Subcutaneous abdominal adipose tissue (tissue), 5 donors: ENCODE measurements around the gene UGT1A9.
"Not testable (repeated sequence)": the region's sequence is repeated elsewhere in the genome, so short reads cannot be mapped to it uniquely, and the experiment has no call there.

Source experiments
- H3K27ac ChIP-seq: one replicate; pipeline ENCODE4 v1.7.0; 2013; ENCODE audit warnings: low read depth, mild to moderate bottlenecking, inconsistent platforms, low read length, moderate library complexity
- H3K27me3 ChIP-seq, 5 donors: one replicate each; pipeline ENCODE4 v1.7.0; 2013; ENCODE audit warnings: low read length in 5 of 5, inconsistent platforms in 1 of 5; ENCODE audit not compliant: control insufficient read depth in 5 of 5, insufficient read depth in 4 of 5
- H3K36me3 ChIP-seq, 5 donors: one replicate each; pipeline ENCODE4 v1.7.0; 2013; ENCODE audit warnings: low read length in 5 of 5; ENCODE audit not compliant: control insufficient read depth in 5 of 5, insufficient read depth in 5 of 5
- H3K4me1 ChIP-seq, 5 donors: one replicate each; pipeline ENCODE4 v1.7.0; 2013; ENCODE audit warnings: low read length in 5 of 5, mild to moderate bottlenecking in 3 of 5, moderate library complexity in 1 of 5; ENCODE audit not compliant: control insufficient read depth in 5 of 5, insufficient read depth in 5 of 5
- H3K4me3 ChIP-seq, 5 donors: one replicate each; pipeline ENCODE4 v1.7.0; 2013; ENCODE audit warnings: low read length in 5 of 5, low read depth in 1 of 5
- H3K9ac ChIP-seq, 5 donors: one replicate each; pipeline ENCODE4 v1.7.0; 2013; ENCODE audit warnings: low read length in 5 of 5, mild to moderate bottlenecking in 4 of 5, moderate library complexity in 3 of 5
- H3K9me3 ChIP-seq, 5 donors: one replicate each; pipeline ENCODE4 v1.7.0; 2013; ENCODE audit warnings: low read length in 5 of 5; ENCODE audit not compliant: control insufficient read depth in 5 of 5
- donor health status: healthy.
- donor health status: healthy.
- donor health status: healthy.
- donor health status: healthy.
- donor health status: healthy.

Gene UGT1A9

GRCh38 chr2:233707940-233708644, 36.4 kb downstream of the UGT1A9 start:
- Histone ChIP-seq H3K36me3 (no peaks in the 10 kb centered on the region), H3K9ac (no peak overlapping the region), H3K27ac (no peak overlapping the region), H3K27me3 (no peaks in the 10 kb centered on the region), H3K9me3 (no peaks in the 10 kb centered on the region), H3K4me1 (no peaks in the 10 kb centered on the region), H3K4me3 (no peak overlapping the region)

GRCh38 chr2:233708942-233709341, 37.2 kb downstream of the UGT1A9 start:
- Histone ChIP-seq H3K27me3 (peaks cover 0 to 3% (median 0%) of the 10 kb centered on the region in 5 donors), H3K4me3 (no peak overlapping the region), H3K27ac (no peak overlapping the region), H3K4me1 (no peaks in the 10 kb centered on the region), H3K9ac (no peak overlapping the region), H3K9me3 (no peaks in the 10 kb centered on the region), H3K36me3 (no peaks in the 10 kb centered on the region)

- H3K27me3 ChIP-seq = peaks cover 0 to 3% (median 0%) of the 10 kb centered on the region in 5 donors
- no peak overlapping the region for H3K9ac ChIP-seq
- no peaks in the 10 kb centered on the region for H3K36me3 ChIP-seq
- H3K27ac ChIP-seq = no peak overlapping the region
- H3K4me1 ChIP-seq = no peaks in the 10 kb centered on the region
- no peaks in the 10 kb centered on the region for H3K9me3 ChIP-seq
- no peak overlapping the region for H3K4me3 ChIP-seq
Observed at GRCh38 chr2:233711312-233712008, 39.8 kb downstream of the UGT1A9 start.

- Histone ChIP-seq H3K27ac (no peak within 1 kb of the TSS), H3K9ac (no peak within 1 kb of the TSS), H3K4me1 (no peaks in the 10 kb centered on the region), H3K36me3 (no peaks in the 10 kb centered on the region), H3K27me3 (peaks cover 0 to 4% (median 2%) of the 10 kb centered on the region in 5 donors), H3K9me3 (no peaks in the 10 kb centered on the region), H3K4me3 (no peak within 1 kb of the TSS)
Observed at GRCh38 chr2:233712611-233713261, 41.0 kb downstream of the UGT1A9 start, which contains the start of gene UGT1A5. TSS of gene UGT1A5 (plus strand) at chr2:233712907. CDS start at chr2:233712992, 85 bp downstream.

- H3K27ac ChIP-seq = no peak overlapping the region
- H3K36me3 ChIP-seq = no peaks in the 10 kb centered on the region
- H3K27me3 ChIP-seq = peaks cover 0 to 4% (median 2%) of the 10 kb centered on the region in 5 donors
- no peak overlapping the region for H3K9ac ChIP-seq
- H3K4me3 ChIP-seq = no peak overlapping the region
- no peaks in the 10 kb centered on the region for H3K4me1 ChIP-seq
- no peaks in the 10 kb centered on the region for H3K9me3 ChIP-seq
Observed at GRCh38 chr2:233713262-233713615, 41.5 kb downstream of the UGT1A9 start.

GRCh38 chr2:233714121-233714520, 42.4 kb downstream of the UGT1A9 start:
- Histone ChIP-seq H3K4me1 (no peaks in the 10 kb centered on the region), H3K9me3 (no peaks in the 10 kb centered on the region), H3K27me3 (peaks cover 0 to 4% (median 2%) of the 10 kb centered on the region in 5 donors), H3K4me3 (no peak overlapping the region), H3K27ac (no peak overlapping the region), H3K9ac (no peak overlapping the region), H3K36me3 (no peaks in the 10 kb centered on the region)

GRCh38 chr2:233718552-233718951, 46.9 kb downstream of the UGT1A9 start, which contains the start of gene UGT1A4:
TSS of gene UGT1A4 (plus strand) at chr2:233718736. CDS start at chr2:233718821, 85 bp downstream.
- H3K27ac ChIP-seq = no peak within 1 kb of the TSS
- H3K4me3 ChIP-seq = no peak within 1 kb of the TSS
- H3K9me3 ChIP-seq = no peaks in the 10 kb centered on the region
- H3K9ac ChIP-seq = no peak within 1 kb of the TSS
- H3K4me1 ChIP-seq = no peaks in the 10 kb centered on the region
- H3K27me3 ChIP-seq = peaks cover 0 to 4% (median 0%) of the 10 kb centered on the region in 5 donors
- H3K36me3 ChIP-seq = no peaks in the 10 kb centered on the region

GRCh38 chr2:233728723-233729301, 57.1 kb downstream of the UGT1A9 start, which contains the start of gene UGT1A3:
TSS of gene UGT1A3 (plus strand) at chr2:233729042. CDS start at chr2:233729127, 85 bp downstream.
- no peaks in the 10 kb centered on the region for H3K4me1 ChIP-seq
- no peak within 1 kb of the TSS for H3K4me3 ChIP-seq
- H3K9me3 ChIP-seq = no peaks in the 10 kb centered on the region
- H3K9ac ChIP-seq = no peak within 1 kb of the TSS
- peaks cover 0 to 2% (median 0%) of the 10 kb centered on the region in 5 donors for H3K27me3 ChIP-seq
- no peak within 1 kb of the TSS for H3K27ac ChIP-seq
- no peaks in the 10 kb centered on the region for H3K36me3 ChIP-seq

GRCh38 chr2:233736868-233737653, 65.4 kb downstream of the UGT1A9 start:
- H3K36me3 ChIP-seq, H3K9ac ChIP-seq, H3K27ac ChIP-seq, H3K4me3 ChIP-seq, H3K27me3 ChIP-seq, H3K9me3 ChIP-seq, H3K4me1 ChIP-seq: not testable (repeated sequence)
